ELR (cell line): ENCODE data around the gene MTHFD1.
"Not testable (repeated sequence)": the region's sequence is repeated elsewhere in the genome, so short reads cannot be mapped to it uniquely, and the experiment has no call there.

Experiments used
- DNase-seq: peaks from one replicate; pipeline ENCODE4 v3.0.0-alpha.2; 2015; ENCODE audit warnings: low read depth

The MTHFD1 gene

GRCh38 chr14:64387782-64388532 lies at the start of gene MTHFD1:
TSS of gene MTHFD1 (plus strand) at chr14:64388353. CDS start at chr14:64388428, 75 bp downstream.
- peak; percentile 99 for DNase-seq

- DNase-seq, result peak; percentile 99
Observed at GRCh38 chr14:64338616-64339316, 49.4 kb upstream of the MTHFD1 start.

- DNase-seq, result peak; percentile 8
Observed at GRCh38 chr14:64340560-64341196, 47.5 kb upstream of the MTHFD1 start.

GRCh38 chr14:64347748-64348147 lies 40.4 kb upstream of the MTHFD1 start:
- DNase-seq, result no peak

- DNase-seq, result no peak
Observed at GRCh38 chr14:64349741-64350490, 38.2 kb upstream of the MTHFD1 start.

- DNase-seq, result peak; percentile 78
Observed at GRCh38 chr14:64363265-64363846, 24.8 kb upstream of the MTHFD1 start.

- DNase-seq, result peak; percentile 76
Observed at GRCh38 chr14:64364907-64365306, 23.2 kb upstream of the MTHFD1 start.

- DNase-seq, result peak; percentile 32
Observed at GRCh38 chr14:64365358-64365889, 22.7 kb upstream of the MTHFD1 start.

GRCh38 chr14:64369201-64369600 lies 19.0 kb upstream of the MTHFD1 start:
- no peak for DNase-seq

GRCh38 chr14:64387232-64387781 lies 846 bp upstream of the MTHFD1 start:
- DNase-seq, result peak; percentile 45

- peak; percentile 50 for DNase-seq
Observed at GRCh38 chr14:64388533-64389285, 556 bp downstream of the MTHFD1 start.

GRCh38 chr14:64391113-64391725 lies 3.1 kb downstream of the MTHFD1 start:
- no peak for DNase-seq

- no peak for DNase-seq
Observed at GRCh38 chr14:64391986-64392385, 3.8 kb downstream of the MTHFD1 start.

- DNase-seq, result not testable (repeated sequence)
Observed at GRCh38 chr14:64393189-64393726, 5.1 kb downstream of the MTHFD1 start.

- DNase-seq, result no peak
Observed at GRCh38 chr14:64394423-64394822, 6.3 kb downstream of the MTHFD1 start.

GRCh38 chr14:64394977-64395633 lies 7.0 kb downstream of the MTHFD1 start:
- no peak for DNase-seq

- DNase-seq, result no peak
Observed at GRCh38 chr14:64400829-64401459, 12.8 kb downstream of the MTHFD1 start.

GRCh38 chr14:64401949-64402348 lies 13.8 kb downstream of the MTHFD1 start:
- no peak for DNase-seq

- DNase-seq, result no peak
Observed at GRCh38 chr14:64405295-64405694, 17.1 kb downstream of the MTHFD1 start.
